GM12875 (cell line): Measurements from ENCODE around the gene TMEM132A.

Experiments
- H3K4me3 ChIP-seq: one replicate; pipeline ENCODE4 v1.5.1; 2011; ENCODE audit warnings: low read depth, low read length, control low read depth
- CTCF ChIP-seq: IDR thresholded peaks from 2 replicates; pipeline ENCODE4 v1.5.1; 2011; ENCODE audit warnings: low read depth, mild to moderate bottlenecking, control low read depth, inconsistent platforms, low read length, moderate library complexity, borderline replicate concordance; ENCODE audit not compliant: insufficient read depth

The TMEM132A gene

GRCh38 chr11:60880643-60881282 lies 43.5 kb upstream of the TMEM132A start:
- no peak for TF ChIP-seq CTCF
- no peak overlapping the region for H3K4me3 ChIP-seq

- peak; percentile 53 for TF ChIP-seq CTCF
- H3K4me3 ChIP-seq: no peak overlapping the region
Observed at GRCh38 chr11:60887556-60887955, 36.7 kb upstream of the TMEM132A start.

- TF ChIP-seq CTCF: no peak
- no peak overlapping the region for H3K4me3 ChIP-seq
Observed at GRCh38 chr11:60889869-60890311, 34.4 kb upstream of the TMEM132A start.

- TF ChIP-seq CTCF: no peak
- H3K4me3 ChIP-seq: no peak overlapping the region
Observed at GRCh38 chr11:60890696-60891095, 33.6 kb upstream of the TMEM132A start.

GRCh38 chr11:60891103-60891741 lies 33.0 kb upstream of the TMEM132A start:
- TF ChIP-seq CTCF: no peak
- no peak overlapping the region for H3K4me3 ChIP-seq

GRCh38 chr11:60895687-60896086 lies 28.6 kb upstream of the TMEM132A start:
- no peak for TF ChIP-seq CTCF
- no peak overlapping the region for H3K4me3 ChIP-seq

GRCh38 chr11:60897496-60897895 lies 26.8 kb upstream of the TMEM132A start:
- no peak overlapping the region for H3K4me3 ChIP-seq
- no peak for TF ChIP-seq CTCF
